K562 (cell line): ENCODE results near the gene MICAL2. TPM values are rescaled to one million over a fixed set of nuclear protein-coding genes. Genes with fewer than 3 reads are reported as not detected.

Source experiments
- BCOR ChIP-seq: fragments of 450-650 bp; IDR thresholded peaks from 2 replicates; pipeline ENCODE4 v1.6.1; 2016
- BDP1 ChIP-seq: IDR thresholded peaks from 3 replicates; pipeline ENCODE4 v1.6.1; 2011; ENCODE audit not compliant: insufficient read length, insufficient read depth
- CBFA2T3 ChIP-seq: fragments of 450-650 bp; IDR thresholded peaks from 2 replicates; pipeline ENCODE4 v1.6.1; 2017
- CXXC5 ChIP-seq: fragments of 250-450 bp; sonication (Bioruptor Pico); IDR thresholded peaks from 2 replicates; pipeline ENCODE4 v1.8.0; 2022; ENCODE audit warnings: inconsistent platforms, mild to moderate bottlenecking, moderate library complexity
- ELF1 ChIP-seq: fragments of 200-800 bp; sonication (Bioruptor generic); IDR thresholded peaks from 2 replicates; pipeline ENCODE4 v1.6.1; 2016; ENCODE audit warnings: missing genetic modification characterization, missing compliant biosample characterization
- ESRRB ChIP-seq: fragments of 250-450 bp; sonication (Bioruptor Pico); IDR thresholded peaks from 2 replicates; pipeline ENCODE4 v1.5.0; 2020; ENCODE audit warnings: mild to moderate bottlenecking, moderate library complexity, borderline replicate concordance
- ETV5 ChIP-seq: sonication (generic); formaldehyde crosslinking; IDR thresholded peaks from 2 replicates; pipeline ENCODE4 v1.4.0; 2020; ENCODE audit warnings: low read depth, mild to moderate bottlenecking, missing genetic modification reagents
- FOSL1 ChIP-seq: fragments of 200-800 bp; sonication (Bioruptor generic); conservative IDR thresholded peaks from 2 replicates; pipeline ENCODE4 v1.6.1; 2016; ENCODE audit warnings: missing genetic modification characterization, missing compliant biosample characterization
- FOXK1 ChIP-seq: sonication (generic); formaldehyde crosslinking; IDR thresholded peaks from 2 replicates; pipeline ENCODE4 v1.8.0; 2022; ENCODE audit warnings: missing genetic modification reagents, mild to moderate bottlenecking, borderline replicate concordance
- JUN ChIP-seq, 2 experiments: sonication (generic) in 1 of 2; formaldehyde crosslinking in 1 of 2; IDR thresholded peaks; 2 replicates each; pipeline versions ENCODE4 v1.6.1 to v1.8.0; 2012 to 2022; ENCODE audit warnings: borderline replicate concordance in 2 of 2, mild to moderate bottlenecking in 2 of 2, improper control_type of control experiment in 1 of 2, low read depth in 1 of 2, low read length in 1 of 2, missing genetic modification reagents in 1 of 2
- JUND ChIP-seq, 2 experiments: IDR thresholded peaks; 2 replicates in 1 of 2; 3 replicates in 1 of 2; pipeline ENCODE4 v1.6.1; 2011; ENCODE audit warnings: borderline replicate concordance in 2 of 2, low read depth in 2 of 2, low read length in 2 of 2, improper control_type of control experiment in 1 of 2, missing biosample characterization in 1 of 2, missing genetic modification characterization in 1 of 2, missing genetic modification reagents in 1 of 2
- MCM2 ChIP-seq: fragments of 450-650 bp; IDR thresholded peaks from 2 replicates; pipeline ENCODE4 v1.6.1; 2017; ENCODE audit warnings: low read depth, mild to moderate bottlenecking
- NBN ChIP-seq: fragments of 450-650 bp; IDR thresholded peaks from 2 replicates; pipeline ENCODE4 v1.6.1; 2016; ENCODE audit warnings: low read depth, mild to moderate bottlenecking
- NCOA4 ChIP-seq: fragments of 450-650 bp; IDR thresholded peaks from 2 replicates; pipeline ENCODE4 v1.6.1; 2018; ENCODE audit warnings: mild to moderate bottlenecking; ENCODE audit not compliant: partially characterized antibody
- PRMT5 ChIP-seq: sonication (generic); formaldehyde crosslinking; IDR thresholded peaks from 2 replicates; pipeline ENCODE4 v1.5.0; 2020; ENCODE audit warnings: missing genetic modification reagents
- RCOR1 ChIP-seq, 2 experiments: IDR thresholded peaks; 2 replicates each; pipeline ENCODE4 v1.6.1; 2012; ENCODE audit warnings: low read depth in 2 of 2, low read length in 2 of 2, borderline replicate concordance in 1 of 2, improper control_type of control experiment in 1 of 2
- TEAD1 ChIP-seq, 2 experiments: fragments of 450-650 bp in 1 of 2; sonication (generic) in 1 of 2; formaldehyde crosslinking; IDR thresholded peaks; 2 replicates each; pipeline versions ENCODE4 v1.4.0 to v1.8.0; 2020 to 2022; ENCODE audit warnings: mild to moderate bottlenecking in 2 of 2, missing genetic modification reagents in 1 of 2
- TEAD4 ChIP-seq, 2 experiments: sonication (generic) in 1 of 2; formaldehyde crosslinking in 1 of 2; IDR thresholded peaks; 2 replicates each; pipeline versions ENCODE4 v1.6.1 to v1.8.0; 2012 to 2022; ENCODE audit warnings: borderline replicate concordance in 1 of 2, inconsistent platforms in 1 of 2, low read length in 1 of 2, mild to moderate bottlenecking in 1 of 2, missing genetic modification reagents in 1 of 2
- ZNF217 ChIP-seq: sonication (generic); formaldehyde crosslinking; IDR thresholded peaks from 2 replicates; pipeline ENCODE4 v1.8.0; 2022; ENCODE audit warnings: mild to moderate bottlenecking, missing genetic modification reagents
- ZNF57 ChIP-seq: fragments of 450-650 bp; formaldehyde crosslinking; IDR thresholded peaks from 2 replicates; pipeline ENCODE4 v1.4.0; 2020; ENCODE audit warnings: mild to moderate bottlenecking, moderate library complexity
- ZNF696 ChIP-seq: fragments of 250-450 bp; sonication (Bioruptor Pico); conservative IDR thresholded peaks from 2 replicates; pipeline ENCODE4 v1.4.0; 2020; ENCODE audit warnings: mild to moderate bottlenecking, moderate library complexity
- polyA plus RNA-seq, 8 experiments: library from polyadenylated mRNA; depleted of rRNA in 4 of 8; stranded (reverse) in 5 of 8; unstranded in 3 of 8; fragments of >200 nt; fragmentation: Nextera tagmentation in 2 of 8; fragmentation: Illumina TruSeq in 1 of 8; extraction: Ambion mirVana in 2 of 8; extraction: Trizol in 1 of 8; gene quantifications; 2 replicates each; pipeline versions ENCODE4 v1.2.1 to v1.2.3, GENCODE V29; 2011 to 2014; ENCODE audit warnings: inconsistent platforms in 1 of 8, missing spikeins in 1 of 8
- total RNA-seq, 7 experiments: library from RNA; depleted of rRNA in 6 of 7; stranded (reverse); fragments of >200 nt in 6 of 7; fragmentation: Illumina TruSeq in 2 of 7; extraction: Trizol in 2 of 7; gene quantifications; 2 replicates each; pipeline versions ENCODE4 v1.2.1 to v1.2.3, GENCODE V29; 2011 to 2021; ENCODE audit warnings: low replicate concordance in 1 of 7
- TF ChIP-seq, protein P1 (sequence below): fragments of 150-350 bp; IDR thresholded peaks from 2 replicates; pipeline ENCODE4 v1.6.1; 2014; ENCODE audit warnings: low read depth, mild to moderate bottlenecking, low read length, borderline replicate concordance
- TF ChIP-seq, protein P2 (sequence below): fragments of 450-650 bp; IDR thresholded peaks from 2 replicates; pipeline ENCODE4 v1.6.1; 2016; ENCODE audit warnings: missing biosample characterization, missing genetic modification characterization

MICAL2 gene
- total and polyA plus RNA-seq, 9 of the 15 experiments (the other 6 are each of a cell fraction or from before 2014, with no cell fraction given), result 4.7 to 64.2 (median 33.6) TPM

GRCh38 chr11:12182676-12183541, 72.5 kb downstream of the MICAL2 start (continued):
- TF ChIP-seq PRMT5 (CRISPR knock-in tag) (no peak), ZNF217 (CRISPR knock-in tag) (no peak), NCOA4 (no peak), MCM2 (no peak), TEAD1 (CRISPR knock-in tag; IDR thresholded peaks at IDR 0.05) (peak in 1 of 2 experiments; percentile 66; a peak in 1 of 4 replicates), ELF1 (tag) (no peak), ZNF696 (CRISPR knock-in tag) (no peak), FOSL1 (tag) (peak; percentile 29; the same call in 1 of the 2 replicates), CBFA2T3 (peak; percentile 88), JUND (IDR thresholded peaks at IDR 0.05; ENCODE audit: borderline replicate concordance, low read depth, low read length) (peak; percentile 70; the same call in 1 of the 2 replicates), JUND (tag; IDR thresholded peaks at IDR 0.05; ENCODE audit: borderline replicate concordance, low read depth, low read length) (peak; percentile 80; the same call in 2 of the 3 replicates), ETV5 (CRISPR knock-in tag) (no peak), BDP1 (no peak), FOXK1 (no peak), NBN (0 out of 2 replicates have a peak, but pooled peaks have one; percentile 26), BCOR (peak; percentile 28; the same call in 1 of the 2 replicates), CXXC5 (CRISPR knock-in tag) (peak; percentile 82), JUN (IDR thresholded peaks at IDR 0.05; ENCODE audit: borderline replicate concordance, low read depth, low read length) (peak; percentile 63), JUN (CRISPR knock-in tag; IDR thresholded peaks at IDR 0.05; ENCODE audit: borderline replicate concordance) (no peak), RCOR1 (IDR thresholded peaks at IDR 0.05; ENCODE audit: borderline replicate concordance in 1 of 2, low read depth in 2 of 2, low read length in 2 of 2) (peak; percentile 51 to 74), ZNF57 (no peak), TEAD4 (IDR thresholded peaks at IDR 0.05; ENCODE audit: low read length) (peak; percentile 67), TEAD4 (CRISPR knock-in tag; IDR thresholded peaks at IDR 0.05; ENCODE audit: borderline replicate concordance) (no peak), ESRRB (no peak)
- TF ChIP-seq, protein P1, sequence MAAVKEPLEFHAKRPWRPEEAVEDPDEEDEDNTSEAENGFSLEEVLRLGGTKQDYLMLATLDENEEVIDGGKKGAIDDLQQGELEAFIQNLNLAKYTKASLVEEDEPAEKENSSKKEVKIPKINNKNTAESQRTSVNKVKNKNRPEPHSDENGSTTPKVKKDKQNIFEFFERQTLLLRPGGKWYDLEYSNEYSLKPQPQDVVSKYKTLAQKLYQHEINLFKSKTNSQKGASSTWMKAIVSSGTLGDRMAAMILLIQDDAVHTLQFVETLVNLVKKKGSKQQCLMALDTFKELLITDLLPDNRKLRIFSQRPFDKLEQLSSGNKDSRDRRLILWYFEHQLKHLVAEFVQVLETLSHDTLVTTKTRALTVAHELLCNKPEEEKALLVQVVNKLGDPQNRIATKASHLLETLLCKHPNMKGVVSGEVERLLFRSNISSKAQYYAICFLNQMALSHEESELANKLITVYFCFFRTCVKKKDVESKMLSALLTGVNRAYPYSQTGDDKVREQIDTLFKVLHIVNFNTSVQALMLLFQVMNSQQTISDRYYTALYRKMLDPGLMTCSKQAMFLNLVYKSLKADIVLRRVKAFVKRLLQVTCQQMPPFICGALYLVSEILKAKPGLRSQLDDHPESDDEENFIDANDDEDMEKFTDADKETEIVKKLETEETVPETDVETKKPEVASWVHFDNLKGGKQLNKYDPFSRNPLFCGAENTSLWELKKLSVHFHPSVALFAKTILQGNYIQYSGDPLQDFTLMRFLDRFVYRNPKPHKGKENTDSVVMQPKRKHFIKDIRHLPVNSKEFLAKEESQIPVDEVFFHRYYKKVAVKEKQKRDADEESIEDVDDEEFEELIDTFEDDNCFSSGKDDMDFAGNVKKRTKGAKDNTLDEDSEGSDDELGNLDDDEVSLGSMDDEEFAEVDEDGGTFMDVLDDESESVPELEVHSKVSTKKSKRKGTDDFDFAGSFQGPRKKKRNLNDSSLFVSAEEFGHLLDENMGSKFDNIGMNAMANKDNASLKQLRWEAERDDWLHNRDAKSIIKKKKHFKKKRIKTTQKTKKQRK, result no peak
- TF ChIP-seq, protein P2, sequence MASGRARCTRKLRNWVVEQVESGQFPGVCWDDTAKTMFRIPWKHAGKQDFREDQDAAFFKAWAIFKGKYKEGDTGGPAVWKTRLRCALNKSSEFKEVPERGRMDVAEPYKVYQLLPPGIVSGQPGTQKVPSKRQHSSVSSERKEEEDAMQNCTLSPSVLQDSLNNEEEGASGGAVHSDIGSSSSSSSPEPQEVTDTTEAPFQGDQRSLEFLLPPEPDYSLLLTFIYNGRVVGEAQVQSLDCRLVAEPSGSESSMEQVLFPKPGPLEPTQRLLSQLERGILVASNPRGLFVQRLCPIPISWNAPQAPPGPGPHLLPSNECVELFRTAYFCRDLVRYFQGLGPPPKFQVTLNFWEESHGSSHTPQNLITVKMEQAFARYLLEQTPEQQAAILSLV (tag), result no peak
